Endothelial cell of umbilical vein (primary cell): ENCODE results near the gene AQP1. TPM values are rescaled to one million over a fixed set of nuclear protein-coding genes. Genes with fewer than 3 reads are reported as not detected.

Experiments used
- BruUV-seq: library from RNA; stranded (reverse); fragments of 400-500 nt; replicated peaks from 2 replicates; lab custom pipeline; 2021; lab: Mats Ljungman, UMichigan
- CTCF ChIA-PET: fragments of 300-600, 350-600 bp; sonication (Branson Sonifier 250); formaldehyde crosslinking; loops from one replicate; lab custom pipeline; 2021; ENCODE audit warnings: antibody characterized with exemption, inconsistent platforms; lab: Charles Lee
- POLR2A ChIA-PET: fragments of 300-600, 350-600 bp; sonication (Branson Sonifier 250); formaldehyde crosslinking; loops from one replicate; lab custom pipeline; 2021; ENCODE audit warnings: antibody characterized with exemption, inconsistent platforms; lab: Charles Lee
- DNase-seq: peaks from one replicate; pipeline ENCODE4 v3.0.0-alpha.2; 2011; ENCODE audit warnings: low read depth, low spot score
- FAIRE-seq: peaks from 2 replicates; lab custom pipeline; 2011; peaks lifted over from hg19 to GRCh38; lab: Jason Lieb, UNC
- H2AFZ ChIP-seq: 2 replicates; pipeline ENCODE4 v1.6.0; 2012; ENCODE audit warnings: low read depth, low read length, control low read depth, inconsistent platforms
- H3K27ac ChIP-seq: 2 replicates; pipeline ENCODE4 v1.5.1; 2011; ENCODE audit warnings: low read depth, mild to moderate bottlenecking, control low read depth, low read length, moderate library complexity; ENCODE audit not compliant: insufficient read depth
- H3K27me3 ChIP-seq, 2 experiments: 2 replicates each; pipeline versions ENCODE4 v1.6.0 to v1.6.1; 2011; ENCODE audit warnings: low read length in 2 of 2, mixed read lengths in 1 of 2; ENCODE audit not compliant: control insufficient read depth in 2 of 2, insufficient read depth in 2 of 2
- H3K36me3 ChIP-seq, 2 experiments: 2 replicates in 1 of 2; 3 replicates in 1 of 2; pipeline ENCODE4 v1.5.1; 2011; ENCODE audit warnings: low read length in 2 of 2, mild to moderate bottlenecking in 1 of 2, moderate library complexity in 1 of 2; ENCODE audit not compliant: control insufficient read depth in 2 of 2, insufficient read depth in 2 of 2; ENCODE audit errors: extremely low read depth in 1 of 2
- H3K4me1 ChIP-seq: 3 replicates; pipeline ENCODE4 v1.5.1; 2011; ENCODE audit warnings: mild to moderate bottlenecking, low read length; ENCODE audit not compliant: control insufficient read depth, insufficient read depth; ENCODE audit errors: extremely low read depth
- H3K4me2 ChIP-seq: 2 replicates; pipeline ENCODE4 v1.6.1; 2011; ENCODE audit warnings: low read length, control low read depth, mixed read lengths; ENCODE audit not compliant: insufficient read depth
- H3K4me3 ChIP-seq, 3 experiments: fragments of 200-600 bp in 1 of 3; sonication (generic), shearing (Covaris generic) in 1 of 3; replicated peaks in 1 of 3; 2 replicates each; pipeline ENCODE4 v1.5.1; 2011 to 2016; ENCODE audit warnings: control low read depth in 3 of 3, low read length in 3 of 3, mild to moderate bottlenecking in 2 of 3, inconsistent platforms in 1 of 3, low read depth in 1 of 3, moderate library complexity in 1 of 3; ENCODE audit not compliant: insufficient read depth in 1 of 3
- H3K79me2 ChIP-seq: 2 replicates; pipeline ENCODE4 v1.6.0; 2012; ENCODE audit warnings: low read length, inconsistent platforms; ENCODE audit not compliant: control insufficient read depth, insufficient read depth
- H3K9ac ChIP-seq: replicated peaks from 2 replicates; pipeline ENCODE3; 2011; ENCODE audit warnings: low read length, control low read depth; ENCODE audit not compliant: insufficient read depth; ENCODE audit errors: extremely low read depth
- H3K9me1 ChIP-seq: replicated peaks from 3 replicates; pipeline ENCODE4 v1.6.0; 2011; ENCODE audit warnings: mild to moderate bottlenecking, low read length; ENCODE audit not compliant: control insufficient read depth, insufficient read depth; ENCODE audit errors: extremely low read depth
- H3K9me3 ChIP-seq: replicated peaks from 2 replicates; pipeline ENCODE4 v1.5.1; 2012; ENCODE audit warnings: low read length, inconsistent platforms; ENCODE audit not compliant: control insufficient read depth, insufficient read depth
- H4K20me1 ChIP-seq: replicated peaks from 2 replicates; pipeline ENCODE3; 2011; ENCODE audit warnings: mild to moderate bottlenecking, low read length; ENCODE audit not compliant: control insufficient read depth, insufficient read depth; ENCODE audit errors: extremely low read depth
- CTCF ChIP-seq, 2 donors: IDR thresholded peaks; 1 replicate in 1 of 2; 2 replicates in 1 of 2; pipeline ENCODE4 v1.5.1; 2011; ENCODE audit warnings: low read length in 2 of 2, mild to moderate bottlenecking in 2 of 2, moderate library complexity in 2 of 2, control low read depth in 1 of 2, inconsistent platforms in 1 of 2, low read depth in 1 of 2; ENCODE audit not compliant: insufficient read depth in 1 of 2; ENCODE audit errors: extremely low read depth in 1 of 2
- EZH2 ChIP-seq: IDR thresholded peaks from 2 replicates; pipeline ENCODE4 v1.6.1; 2012; ENCODE audit warnings: borderline replicate concordance, low read depth, mild to moderate bottlenecking, moderate library complexity, low read length, inconsistent platforms; ENCODE audit not compliant: severe bottlenecking
- FOS ChIP-seq: IDR thresholded peaks from 2 replicates; pipeline ENCODE4 v1.6.1; 2011; ENCODE audit warnings: mild to moderate bottlenecking, low read length, moderate library complexity, borderline replicate concordance; ENCODE audit not compliant: insufficient read depth
- GATA2 ChIP-seq: IDR thresholded peaks from 2 replicates; pipeline ENCODE4 v1.7.0; 2011; ENCODE audit warnings: low read depth, mild to moderate bottlenecking, moderate library complexity, mixed read lengths, low read length; ENCODE audit not compliant: insufficient read length, insufficient read depth
- JUN ChIP-seq: IDR thresholded peaks from 2 replicates; pipeline ENCODE4 v1.6.1; 2011; ENCODE audit warnings: borderline replicate concordance, low read depth; ENCODE audit not compliant: insufficient read length, insufficient read depth
- MAX ChIP-seq: IDR thresholded peaks from 2 replicates; pipeline ENCODE4 v1.6.1; 2011; ENCODE audit not compliant: insufficient read depth, insufficient read length
- MYC ChIP-seq: IDR thresholded peaks from one replicate; pipeline ENCODE4 v1.6.1; 2011; ENCODE audit warnings: mild to moderate bottlenecking, low read depth, low read length
- POLR2A ChIP-seq: IDR thresholded peaks from 2 replicates; pipeline ENCODE4 v1.6.1; 2012; ENCODE audit warnings: low read depth, mild to moderate bottlenecking, control low read depth, low read length
- POLR2AphosphoS5 ChIP-seq: IDR thresholded peaks from 2 replicates; pipeline ENCODE4 v1.6.1; 2012; ENCODE audit warnings: low read depth, mild to moderate bottlenecking, control low read depth, low read length, moderate library complexity; ENCODE audit not compliant: insufficient read depth
- dilution Hi-C: fragments of 300-500 bp; cut with MboI; formaldehyde crosslinking; loops from one replicate; pipeline ENCODE4 v1.15.0; 2019; ENCODE audit warnings: low sequenced_read_pairs; ENCODE audit not compliant: extremely low pct_ligation_motif_present
- intact Hi-C: fragments of 100-400 bp; cut with micrococcal nuclease; formaldehyde crosslinking; loops from one replicate; pipeline ENCODE4 v1.10.0; 2022
- polyA plus RNA-seq, 4 experiments: library from polyadenylated mRNA; depleted of rRNA in 3 of 4; stranded (reverse) in 3 of 4; unstranded in 1 of 4; fragments of >200 nt; gene quantifications; 2 replicates each; pipeline versions ENCODE4 v1.2.1 to v1.2.3, GENCODE V29; 2011 to 2012; ENCODE audit warnings: missing spikeins in 1 of 4
- total RNA-seq: library from RNA; stranded (reverse); gene quantifications from 2 replicates; pipeline ENCODE4 v1.2.3, GENCODE V29; 2021

Gene AQP1
- total and polyA plus RNA-seq, 2 donors (not counting 3 experiments of a cell fraction or from before 2014, with no cell fraction given), result 11.7 to 15.9 TPM

- no peaks in the 10 kb centered on the region for H3K9me1 ChIP-seq
- no peaks in the 10 kb centered on the region for H3K79me2 ChIP-seq
- no peak overlapping the region for H3K4me2 ChIP-seq
- dilution Hi-C loops (no loop called here), intact Hi-C loops (loop anchor here (1.0 kb wide), 1 partner anchor 107 kb away; no protein-coding TSS in a partner anchor)
- no peaks in the 10 kb centered on the region for H4K20me1 ChIP-seq
- ChIA-PET CTCF (interaction anchor here (0.8 to 2.3 kb wide), 9 partner anchors 9 to 215 kb away, joined by 3 to 12 read pairs (median 5); no protein-coding TSS in a partner anchor), POLR2A (no interaction called here)
- BruUV-seq, result no TSS peak
- TF ChIP-seq CTCF (IDR thresholded peaks at IDR 0.05; ENCODE audit: extremely low read depth in 1 of 2, insufficient read depth in 1 of 2, low read depth in 1 of 2, low read length in 2 of 2), result no peak
- TF ChIP-seq EZH2, result no peak
- TF ChIP-seq MYC, result no peak
- TF ChIP-seq JUN, result no peak
- TF ChIP-seq MAX, result no peak
- no peak for TF ChIP-seq FOS
- TF ChIP-seq POLR2A, result no peak
- TF ChIP-seq GATA2, result no peak
- TF ChIP-seq POLR2AphosphoS5, result no peak
- no peak overlapping the region for H3K27ac ChIP-seq
- no peak overlapping the region for H3K9ac ChIP-seq
- no peak overlapping the region for H3K4me3 ChIP-seq
- H3K9me3 ChIP-seq, result no peaks in the 10 kb centered on the region
- FAIRE-seq, result no peak
- H3K36me3 ChIP-seq, result no peaks in the 10 kb centered on the region
- no peaks in the 10 kb centered on the region for H3K4me1 ChIP-seq
- H3K27me3 ChIP-seq, result no peaks in the 10 kb centered on the region
- no peak for DNase-seq
- H2AFZ ChIP-seq, result no peak overlapping the region
These were observed 4.0 kb upstream of the AQP1 start for GRCh38 chr7:30907527-30908267.
